Spinal cord (tissue), 10 donors: ENCODE results near the gene DEAF1. TPM values are rescaled to one million over a fixed set of nuclear protein-coding genes. Genes with fewer than 3 reads are reported as not detected.
A peak's percentile ranks its signal among the peaks of the same experiment; 100 is the strongest.

Source experiments
- DNase-seq, 6 donors: peaks; one replicate each; pipeline versions ENCODE4 v3.0.0 to v3.0.0-alpha.2; 2013 to 2015; ENCODE audit warnings: low spot score in 6 of 6, low read depth in 4 of 6
- H3K27ac ChIP-seq: one replicate; pipeline ENCODE4 v1.5.1; 2013; ENCODE audit warnings: low read depth, low read length, control low read depth
- H3K27me3 ChIP-seq: one replicate; pipeline ENCODE4 v1.6.1; 2013; ENCODE audit warnings: low read length; ENCODE audit not compliant: control insufficient read depth, insufficient read depth
- H3K36me3 ChIP-seq: one replicate; pipeline ENCODE4 v1.6.1; 2013; ENCODE audit warnings: low read length; ENCODE audit not compliant: control insufficient read depth, insufficient read depth
- H3K4me1 ChIP-seq: one replicate; pipeline ENCODE4 v1.6.1; 2013; ENCODE audit warnings: low read length; ENCODE audit not compliant: control insufficient read depth, insufficient read depth
- H3K4me3 ChIP-seq: one replicate; pipeline ENCODE4 v1.5.1; 2013; ENCODE audit warnings: low read depth, low read length, control low read depth
- H3K9me3 ChIP-seq: one replicate; pipeline ENCODE4 v1.6.1; 2013; ENCODE audit warnings: low read length; ENCODE audit not compliant: control insufficient read depth, insufficient read depth
- WGBS: methylation state at CpG from one replicate; pipeline ENCODE4 v1.1.5; 2013; ENCODE audit warnings: missing lambda C conversion rate; ENCODE audit not compliant: insufficient coverage; 5-methylcytosine and 5-hydroxymethylcytosine counted together
- polyA plus RNA-seq, 2 donors: library from polyadenylated mRNA; unstranded; fragments of 120-200 nt; gene quantifications; one replicate each; pipeline ENCODE4 v1.2.1, GENCODE V29; 2013; ENCODE audit not compliant: insufficient read length in 2 of 2
- total RNA-seq, 2 donors: library from RNA; depleted of rRNA in 1 of 2; stranded (reverse); fragments of 120-200 nt in 1 of 2; fragments of >200 nt in 1 of 2; gene quantifications; one replicate each; pipeline versions ENCODE4 v1.2.3 to v1.2.4, GENCODE V29; 2013 to 2014
- donor health status: healthy.

Gene DEAF1
- total and polyA plus RNA-seq, 4 donors, result 45.3 to 242 (median 154) TPM

GRCh38 chr11:701741-702461 lies 6.9 kb upstream of the DEAF1 start:
- WGBS, result 90% methylated on average over 22 of the region's 22 CpGs
- DNase-seq, result no peak
- Histone ChIP-seq H3K9me3 (no peaks in the 10 kb centered on the region), H3K36me3 (peaks cover 74% of the 10 kb centered on the region), H3K27ac (no peak overlapping the region), H3K4me1 (peaks cover 17% of the 10 kb centered on the region), H3K27me3 (peaks cover 11% of the 10 kb centered on the region), H3K4me3 (no peak overlapping the region)

GRCh38 chr11:699753-700152 lies 4.7 kb upstream of the DEAF1 start:
- 93% methylated on average over 1 of the region's 1 CpG for WGBS
- Histone ChIP-seq H3K4me1 (peaks cover 19% of the 10 kb centered on the region), H3K36me3 (peaks cover 66% of the 10 kb centered on the region), H3K27me3 (no peaks in the 10 kb centered on the region), H3K27ac (no peak overlapping the region), H3K9me3 (no peaks in the 10 kb centered on the region), H3K4me3 (no peak overlapping the region)
- DNase-seq, result no peak

GRCh38 chr11:699116-699508 lies 4.1 kb upstream of the DEAF1 start:
- H3K36me3 ChIP-seq, result peaks cover 59% of the 10 kb centered on the region
- peaks cover 24% of the 10 kb centered on the region for H3K4me1 ChIP-seq
- H3K27me3 ChIP-seq, result no peaks in the 10 kb centered on the region
- WGBS, result no CpG with 5 or more reads among the region's 7 CpGs
- no peak overlapping the region for H3K4me3 ChIP-seq
- DNase-seq, result no peak
- H3K27ac ChIP-seq, result no peak overlapping the region
- no peaks in the 10 kb centered on the region for H3K9me3 ChIP-seq

- Histone ChIP-seq H3K9me3 (no peaks in the 10 kb centered on the region), H3K4me3 (no peak overlapping the region), H3K36me3 (peaks cover 58% of the 10 kb centered on the region), H3K27ac (no peak overlapping the region), H3K4me1 (peaks cover 29% of the 10 kb centered on the region), H3K27me3 (no peaks in the 10 kb centered on the region)
- 54% methylated on average over 9 of the region's 17 CpGs for WGBS
- no peak for DNase-seq
These were observed 3.6 kb upstream of the DEAF1 start for GRCh38 chr11:698493-699115.

GRCh38 chr11:697811-698311 lies 2.8 kb upstream of the DEAF1 start:
- Histone ChIP-seq H3K27ac (no peak overlapping the region), H3K4me3 (no peak overlapping the region)

GRCh38 chr11:696955-697491 lies 2.0 kb upstream of the DEAF1 start:
- Histone ChIP-seq H3K27ac (no peak overlapping the region), H3K9me3 (no peaks in the 10 kb centered on the region), H3K27me3 (no peaks in the 10 kb centered on the region), H3K4me3 (no peak overlapping the region), H3K36me3 (peaks cover 50% of the 10 kb centered on the region), H3K4me1 (peaks cover 41% of the 10 kb centered on the region)
- WGBS, result 81% methylated on average over 6 of the region's 11 CpGs
- no peak for DNase-seq

More at GRCh38 chr11:697811-698311, 2.8 kb upstream of the DEAF1 start:
- H3K27me3 ChIP-seq, result no peaks in the 10 kb centered on the region
- no peak for DNase-seq
- H3K9me3 ChIP-seq, result no peaks in the 10 kb centered on the region
- peaks cover 57% of the 10 kb centered on the region for H3K36me3 ChIP-seq
- H3K4me1 ChIP-seq, result peaks cover 34% of the 10 kb centered on the region
- WGBS, result 85% methylated on average over 9 of the region's 11 CpGs

GRCh38 chr11:695538-696248 lies 671 bp upstream of the DEAF1 start, which contains the start of gene TMEM80:
TMEM80 (plus strand) TSS chr11:695816; CDS start chr11:695828, 12 bp downstream.
- Histone ChIP-seq H3K9me3 (no peaks in the 10 kb centered on the region), H3K36me3 (peaks cover 49% of the 10 kb centered on the region), H3K27ac (peak within 1 kb of the TSS; percentile 100), H3K27me3 (no peaks in the 10 kb centered on the region), H3K4me1 (peaks cover 52% of the 10 kb centered on the region), H3K4me3 (peak within 1 kb of the TSS; percentile 98)
- WGBS, result under 1% methylated on average over 101 of the region's 101 CpGs
- DNase-seq, result peak; percentile 92 to 100 (median 99)

GRCh38 chr11:695288-695537 lies 191 bp upstream of the DEAF1 start:
- Histone ChIP-seq H3K36me3 (peaks cover 45% of the 10 kb centered on the region), H3K4me3 (peak overlapping the region; percentile 98), H3K27ac (peak overlapping the region; percentile 100), H3K27me3 (no peaks in the 10 kb centered on the region), H3K9me3 (no peaks in the 10 kb centered on the region), H3K4me1 (peaks cover 52% of the 10 kb centered on the region)
- 0% methylated on average over 25 of the region's 25 CpGs for WGBS
- peak in 1 of 6 donors; percentile 93 for DNase-seq

GRCh38 chr11:693887-694562 lies 997 bp downstream of the DEAF1 start:
- Histone ChIP-seq H3K4me1 (peaks cover 56% of the 10 kb centered on the region), H3K27ac (peak overlapping the region; percentile 15), H3K27me3 (no peaks in the 10 kb centered on the region), H3K9me3 (no peaks in the 10 kb centered on the region), H3K4me3 (no peak overlapping the region), H3K36me3 (peaks cover 43% of the 10 kb centered on the region)
- 71% methylated on average over 13 of the region's 15 CpGs for WGBS
- no peak for DNase-seq
